HL-60 (cell line): Measurements from ENCODE around the gene BSDC1.

Experiments used
- CTCF ChIP-seq: IDR thresholded peaks from one replicate; pipeline ENCODE4 v1.5.1; 2011; ENCODE audit warnings: low read length, control low read depth, inconsistent platforms; ENCODE audit not compliant: insufficient read depth
- GABPA ChIP-seq: IDR thresholded peaks from 2 replicates; pipeline ENCODE4 v1.6.1; 2012; ENCODE audit warnings: low read depth
- POLR2AphosphoS5 ChIP-seq: IDR thresholded peaks from 2 replicates; pipeline ENCODE4 v1.6.1; 2012; ENCODE audit warnings: low read depth
- SPI1 ChIP-seq: IDR thresholded peaks from 2 replicates; pipeline ENCODE4 v1.6.1; 2012; ENCODE audit warnings: low read depth, mild to moderate bottlenecking, borderline replicate concordance
- TF ChIP-seq, protein P1 (sequence below): IDR thresholded peaks from 2 replicates; pipeline ENCODE4 v1.6.1; 2012; ENCODE audit warnings: low read depth; ENCODE audit not compliant: insufficient replicate concordance

DNA sequence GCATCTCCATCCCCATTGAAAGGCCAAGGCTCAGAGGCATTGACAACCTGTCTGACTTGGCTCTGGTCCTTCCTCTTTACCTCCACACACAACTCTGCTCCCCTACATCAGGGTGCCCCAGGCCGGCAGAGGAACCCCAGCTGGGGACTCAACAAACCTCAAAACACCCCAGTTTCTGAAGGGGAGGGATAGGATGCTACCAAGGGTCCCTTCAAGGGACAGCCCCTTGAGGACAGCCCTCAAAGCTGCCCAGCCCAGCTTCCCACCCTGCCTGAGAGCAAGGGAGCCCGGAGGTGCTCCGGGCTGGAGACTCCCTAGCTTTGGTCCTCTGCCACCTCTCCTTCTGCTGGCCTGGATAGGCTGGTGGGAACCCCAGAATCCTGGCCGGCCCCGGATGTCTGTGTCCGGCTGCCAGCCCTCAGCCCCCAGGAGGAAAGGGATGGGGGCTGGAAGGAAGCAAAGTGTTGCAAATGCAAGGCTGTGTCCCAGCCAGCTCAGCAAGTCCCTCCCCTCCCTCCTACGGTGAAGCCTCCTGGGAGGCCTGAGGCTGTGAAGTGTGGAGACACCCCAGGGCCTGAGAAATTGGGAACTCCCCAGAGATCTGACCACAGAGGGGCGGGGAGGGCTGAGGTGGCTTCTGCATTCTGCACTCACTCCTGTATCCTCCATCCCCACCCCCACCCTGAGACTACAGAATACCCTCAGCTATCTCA is 57.1 kb downstream of the BSDC1 start:
- TF ChIP-seq CTCF (no peak), POLR2AphosphoS5 (no peak), SPI1 (peak; percentile 82; the same call in 1 of the 2 replicates), GABPA (no peak)
- TF ChIP-seq, protein P1, sequence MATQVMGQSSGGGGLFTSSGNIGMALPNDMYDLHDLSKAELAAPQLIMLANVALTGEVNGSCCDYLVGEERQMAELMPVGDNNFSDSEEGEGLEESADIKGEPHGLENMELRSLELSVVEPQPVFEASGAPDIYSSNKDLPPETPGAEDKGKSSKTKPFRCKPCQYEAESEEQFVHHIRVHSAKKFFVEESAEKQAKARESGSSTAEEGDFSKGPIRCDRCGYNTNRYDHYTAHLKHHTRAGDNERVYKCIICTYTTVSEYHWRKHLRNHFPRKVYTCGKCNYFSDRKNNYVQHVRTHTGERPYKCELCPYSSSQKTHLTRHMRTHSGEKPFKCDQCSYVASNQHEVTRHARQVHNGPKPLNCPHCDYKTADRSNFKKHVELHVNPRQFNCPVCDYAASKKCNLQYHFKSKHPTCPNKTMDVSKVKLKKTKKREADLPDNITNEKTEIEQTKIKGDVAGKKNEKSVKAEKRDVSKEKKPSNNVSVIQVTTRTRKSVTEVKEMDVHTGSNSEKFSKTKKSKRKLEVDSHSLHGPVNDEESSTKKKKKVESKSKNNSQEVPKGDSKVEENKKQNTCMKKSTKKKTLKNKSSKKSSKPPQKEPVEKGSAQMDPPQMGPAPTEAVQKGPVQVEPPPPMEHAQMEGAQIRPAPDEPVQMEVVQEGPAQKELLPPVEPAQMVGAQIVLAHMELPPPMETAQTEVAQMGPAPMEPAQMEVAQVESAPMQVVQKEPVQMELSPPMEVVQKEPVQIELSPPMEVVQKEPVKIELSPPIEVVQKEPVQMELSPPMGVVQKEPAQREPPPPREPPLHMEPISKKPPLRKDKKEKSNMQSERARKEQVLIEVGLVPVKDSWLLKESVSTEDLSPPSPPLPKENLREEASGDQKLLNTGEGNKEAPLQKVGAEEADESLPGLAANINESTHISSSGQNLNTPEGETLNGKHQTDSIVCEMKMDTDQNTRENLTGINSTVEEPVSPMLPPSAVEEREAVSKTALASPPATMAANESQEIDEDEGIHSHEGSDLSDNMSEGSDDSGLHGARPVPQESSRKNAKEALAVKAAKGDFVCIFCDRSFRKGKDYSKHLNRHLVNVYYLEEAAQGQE = no peak
